NK-92 (cell line): ENCODE results near the gene JADE3.
"Not testable (repeated sequence)": the region's sequence is repeated elsewhere in the genome, so short reads cannot be mapped to it uniquely, and the experiment has no call there.

Experiments used
- DNase-seq: peaks from one replicate; lab custom pipeline; 2025; ENCODE audit not compliant: unreplicated experiment; lab: John Stamatoyannopoulos, UW

The JADE3 gene

GRCh38 chrX:46929439-46930261, 17.4 kb downstream of the JADE3 start:
- DNase-seq, result no peak

- no peak for DNase-seq
These were observed 23.1 kb downstream of the JADE3 start for GRCh38 chrX:46935295-46935694.

- no peak for DNase-seq
These were observed 26.4 kb downstream of the JADE3 start for GRCh38 chrX:46938589-46938988.

- no peak for DNase-seq
These were observed 29.1 kb downstream of the JADE3 start for GRCh38 chrX:46941341-46941740.

GRCh38 chrX:46953137-46953527, 40.9 kb downstream of the JADE3 start:
- no peak for DNase-seq

GRCh38 chrX:46953597-46953996, 41.4 kb downstream of the JADE3 start:
- DNase-seq, result no peak

GRCh38 chrX:46954716-46955115, 42.5 kb downstream of the JADE3 start:
- DNase-seq, result no peak

- DNase-seq, result not testable (repeated sequence)
These were observed 44.4 kb downstream of the JADE3 start for GRCh38 chrX:46956589-46956988.

GRCh38 chrX:46957297-46957696, 45.1 kb downstream of the JADE3 start:
- no peak for DNase-seq

- no peak for DNase-seq
These were observed 46.9 kb downstream of the JADE3 start for GRCh38 chrX:46959101-46959500.

GRCh38 chrX:46959985-46960700, 47.9 kb downstream of the JADE3 start:
- DNase-seq, result no peak

- DNase-seq, result no peak
These were observed 48.9 kb downstream of the JADE3 start for GRCh38 chrX:46961097-46961496.

GRCh38 chrX:46961574-46962283, 49.5 kb downstream of the JADE3 start:
- DNase-seq, result no peak

- no peak for DNase-seq
These were observed 53.0 kb downstream of the JADE3 start for GRCh38 chrX:46965125-46965758.

- no peak for DNase-seq
These were observed 55.3 kb downstream of the JADE3 start for GRCh38 chrX:46967547-46967946.

GRCh38 chrX:46977046-46977445, 64.8 kb downstream of the JADE3 start:
- not testable (repeated sequence) for DNase-seq

GRCh38 chrX:46978341-46979291, 66.4 kb downstream of the JADE3 start:
- DNase-seq, result no peak

GRCh38 chrX:46984705-46985104, 72.5 kb downstream of the JADE3 start:
- DNase-seq, result no peak

GRCh38 chrX:46989548-46989947, 77.3 kb downstream of the JADE3 start:
- DNase-seq, result no peak

- DNase-seq, result no peak
These were observed 79.4 kb downstream of the JADE3 start for GRCh38 chrX:46991664-46992063.
